ENCODE results near the gene TNNT2.

DNA sequence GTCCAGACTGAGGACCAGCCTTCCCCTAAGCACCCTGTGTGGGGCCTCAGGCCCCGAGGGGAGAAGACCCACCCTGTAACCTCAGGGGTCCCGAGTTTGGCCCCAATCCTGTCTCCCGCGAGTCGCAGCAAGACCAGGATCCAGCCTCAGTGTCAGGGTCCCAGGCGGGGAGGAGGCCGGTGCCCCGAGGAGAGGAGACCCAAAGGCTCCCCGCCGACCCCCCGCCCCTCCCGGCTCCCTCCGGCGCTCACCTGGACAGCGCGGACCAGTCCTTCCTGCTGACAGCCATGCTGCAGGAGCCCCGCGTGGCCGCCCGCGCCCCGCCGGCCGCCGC is 21.5 kb upstream of the TNNT2 start, which contains the start of gene LAD1:
- TF ChIP-seq RAD51 (IDR thresholded peaks at IDR 0.05; ENCODE audit: borderline replicate concordance) = no peak
- TF ChIP-seq TAF1 (CRISPR knock-in tag; IDR thresholded peaks at IDR 0.05) = no peak
- no peak for TF ChIP-seq POLR2A (IDR thresholded peaks at IDR 0.05; ENCODE audit: insufficient read depth in 1 of 2, low read depth in 2 of 2, low read length in 2 of 2)
- no peak for TF ChIP-seq NFIC (IDR thresholded peaks at IDR 0.05; ENCODE audit: low read length)
- no peak for TF ChIP-seq ZNF788 (CRISPR knock-in tag; IDR thresholded peaks at IDR 0.05; ENCODE audit: borderline replicate concordance)
- TF ChIP-seq BRCA1 (CRISPR knock-in tag; IDR thresholded peaks at IDR 0.05) = no peak
- TF ChIP-seq, protein P1, sequence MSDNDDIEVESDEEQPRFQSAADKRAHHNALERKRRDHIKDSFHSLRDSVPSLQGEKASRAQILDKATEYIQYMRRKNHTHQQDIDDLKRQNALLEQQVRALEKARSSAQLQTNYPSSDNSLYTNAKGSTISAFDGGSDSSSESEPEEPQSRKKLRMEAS (IDR thresholded peaks at IDR 0.05) = no peak
- TF ChIP-seq CREB1 (IDR thresholded peaks at IDR 0.05) = no peak
- no peak for TF ChIP-seq CREB1 (CRISPR knock-in tag; IDR thresholded peaks at IDR 0.05)
- no peak for TF ChIP-seq CTCF (CRISPR knock-in tag; IDR thresholded peaks at IDR 0.05)
